Hepatocyte (in vitro differentiated cells): ENCODE data around the gene ZNF8.

Experiments
- EZH2 ChIP-seq: fragments of 200-600 bp; sonication (generic); IDR thresholded peaks from 2 replicates; pipeline ENCODE4 v1.6.1; 2016; ENCODE audit warnings: antibody characterized with exemption, mild to moderate bottlenecking, borderline replicate concordance
- TF ChIP-seq, protein P1 (sequence below): fragments of 200-600 bp; sonication (generic); IDR thresholded peaks from 2 replicates; pipeline ENCODE4 v1.5.1; 2016; ENCODE audit warnings: antibody characterized with exemption, mild to moderate bottlenecking; ENCODE audit not compliant: poor library complexity

- TF ChIP-seq, protein P1, sequence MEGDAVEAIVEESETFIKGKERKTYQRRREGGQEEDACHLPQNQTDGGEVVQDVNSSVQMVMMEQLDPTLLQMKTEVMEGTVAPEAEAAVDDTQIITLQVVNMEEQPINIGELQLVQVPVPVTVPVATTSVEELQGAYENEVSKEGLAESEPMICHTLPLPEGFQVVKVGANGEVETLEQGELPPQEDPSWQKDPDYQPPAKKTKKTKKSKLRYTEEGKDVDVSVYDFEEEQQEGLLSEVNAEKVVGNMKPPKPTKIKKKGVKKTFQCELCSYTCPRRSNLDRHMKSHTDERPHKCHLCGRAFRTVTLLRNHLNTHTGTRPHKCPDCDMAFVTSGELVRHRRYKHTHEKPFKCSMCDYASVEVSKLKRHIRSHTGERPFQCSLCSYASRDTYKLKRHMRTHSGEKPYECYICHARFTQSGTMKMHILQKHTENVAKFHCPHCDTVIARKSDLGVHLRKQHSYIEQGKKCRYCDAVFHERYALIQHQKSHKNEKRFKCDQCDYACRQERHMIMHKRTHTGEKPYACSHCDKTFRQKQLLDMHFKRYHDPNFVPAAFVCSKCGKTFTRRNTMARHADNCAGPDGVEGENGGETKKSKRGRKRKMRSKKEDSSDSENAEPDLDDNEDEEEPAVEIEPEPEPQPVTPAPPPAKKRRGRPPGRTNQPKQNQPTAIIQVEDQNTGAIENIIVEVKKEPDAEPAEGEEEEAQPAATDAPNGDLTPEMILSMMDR = no peak
- TF ChIP-seq EZH2 = no peak
These were observed 56.9 kb downstream of the ZNF8 start for GRCh38 chr19:58335630-58336029.
